Nephron (organoid): Measurements from ENCODE around the gene SPTBN4.

ENCODE experiments used
- H3K27ac Mint-ChIP-seq, 3 experiments: 2 replicates each; pipeline ENCODE4 v1.8.0; 2020; ENCODE audit warnings: mixed read lengths in 3 of 3, mild to moderate bottlenecking in 2 of 3, moderate library complexity in 1 of 3
- H3K27me3 Mint-ChIP-seq: 2 replicates; pipeline ENCODE4 v1.8.0; 2021; ENCODE audit warnings: low read depth, mild to moderate bottlenecking, moderate library complexity, mixed read lengths
- H3K36me3 Mint-ChIP-seq: 2 replicates; pipeline ENCODE4 v1.8.0; 2020; ENCODE audit warnings: low read depth, mixed read lengths
- H3K4me1 Mint-ChIP-seq: 2 replicates; pipeline ENCODE4 v1.8.0; 2020; ENCODE audit warnings: mixed read lengths
- H3K4me3 Mint-ChIP-seq, 3 experiments: 2 replicates each; pipeline ENCODE4 v1.8.0; 2020; ENCODE audit warnings: mild to moderate bottlenecking in 3 of 3, mixed read lengths in 3 of 3, moderate library complexity in 2 of 3
- H3K9me3 Mint-ChIP-seq: 2 replicates; pipeline ENCODE4 v1.8.0; 2020; ENCODE audit warnings: mixed read lengths
- TF ChIP-seq, protein P1 (sequence below), 3 experiments: fragments of 200-600 bp; sonication (generic); IDR thresholded peaks; one replicate each; pipeline ENCODE4 v1.5.0; 2021; ENCODE audit warnings: antibody characterized with exemption in 3 of 3; ENCODE audit not compliant: unreplicated experiment in 3 of 3

SPTBN4 gene

DNA sequence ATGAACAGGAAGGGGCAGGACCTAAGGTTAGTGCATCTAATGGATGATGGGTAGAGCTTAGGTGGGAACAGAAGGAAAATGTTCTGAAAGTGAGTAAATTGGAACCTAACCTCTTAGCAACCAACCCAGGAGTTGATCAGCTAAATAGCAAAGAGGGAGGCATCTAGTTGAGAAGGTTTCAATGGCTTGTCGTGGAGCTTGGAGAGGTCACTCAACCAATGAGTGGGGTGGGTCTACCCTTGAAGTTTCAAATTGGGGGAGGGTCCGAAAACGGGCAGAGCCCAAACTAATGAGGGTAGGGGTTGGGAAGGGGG, 104.2 kb downstream of the SPTBN4 start:
- TF ChIP-seq, protein P1, sequence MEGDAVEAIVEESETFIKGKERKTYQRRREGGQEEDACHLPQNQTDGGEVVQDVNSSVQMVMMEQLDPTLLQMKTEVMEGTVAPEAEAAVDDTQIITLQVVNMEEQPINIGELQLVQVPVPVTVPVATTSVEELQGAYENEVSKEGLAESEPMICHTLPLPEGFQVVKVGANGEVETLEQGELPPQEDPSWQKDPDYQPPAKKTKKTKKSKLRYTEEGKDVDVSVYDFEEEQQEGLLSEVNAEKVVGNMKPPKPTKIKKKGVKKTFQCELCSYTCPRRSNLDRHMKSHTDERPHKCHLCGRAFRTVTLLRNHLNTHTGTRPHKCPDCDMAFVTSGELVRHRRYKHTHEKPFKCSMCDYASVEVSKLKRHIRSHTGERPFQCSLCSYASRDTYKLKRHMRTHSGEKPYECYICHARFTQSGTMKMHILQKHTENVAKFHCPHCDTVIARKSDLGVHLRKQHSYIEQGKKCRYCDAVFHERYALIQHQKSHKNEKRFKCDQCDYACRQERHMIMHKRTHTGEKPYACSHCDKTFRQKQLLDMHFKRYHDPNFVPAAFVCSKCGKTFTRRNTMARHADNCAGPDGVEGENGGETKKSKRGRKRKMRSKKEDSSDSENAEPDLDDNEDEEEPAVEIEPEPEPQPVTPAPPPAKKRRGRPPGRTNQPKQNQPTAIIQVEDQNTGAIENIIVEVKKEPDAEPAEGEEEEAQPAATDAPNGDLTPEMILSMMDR (IDR thresholded peaks at IDR 0.05; ENCODE audit: unreplicated experiment in 3 of 3) = no peak
- Mint-ChIP-seq H3K4me1 (peaks cover 15% of the 10 kb centered on the region), H3K27ac (peak overlapping the region; percentile 20 to 84 (median 43)), H3K27me3 (peaks cover 44% of the 10 kb centered on the region), H3K36me3 (no peaks in the 10 kb centered on the region), H3K4me3 (peak overlapping the region; percentile 45 to 62 (median 52)), H3K9me3 (no peaks in the 10 kb centered on the region)

DNA sequence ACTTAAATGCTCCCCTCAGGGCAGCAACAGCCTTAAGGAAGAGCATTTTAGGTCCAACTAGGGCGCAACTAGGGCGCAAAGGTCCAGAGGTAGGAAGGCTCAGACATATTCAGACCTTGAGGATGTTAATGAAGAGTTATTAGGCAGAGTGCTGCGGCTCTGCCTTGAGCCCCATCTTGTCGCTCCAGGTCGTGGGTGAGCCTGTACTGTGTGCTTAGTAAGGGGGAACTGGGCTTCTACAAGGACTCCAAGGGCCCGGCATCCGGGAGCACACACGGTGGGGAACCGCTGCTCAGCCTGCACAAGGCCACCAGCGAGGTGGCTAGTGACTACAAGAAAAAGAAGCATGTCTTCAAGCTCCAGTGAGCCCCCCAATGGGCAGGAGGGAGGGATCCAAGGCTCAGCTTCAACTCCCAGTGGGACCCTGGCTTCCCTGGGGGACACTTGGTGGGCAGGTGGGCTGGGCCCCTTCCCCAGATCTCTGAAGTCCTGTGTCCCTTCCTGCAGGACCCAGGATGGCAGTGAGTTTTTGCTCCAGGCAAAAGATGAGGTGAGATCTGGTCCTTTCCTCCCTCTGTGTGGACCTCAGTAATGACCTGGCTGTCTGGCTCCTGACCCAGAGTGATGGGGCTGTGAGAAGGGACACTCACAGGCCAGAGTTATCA, 105.2 kb downstream of the SPTBN4 start:
- H3K27me3 Mint-ChIP-seq = peaks cover 34% of the 10 kb centered on the region
- H3K4me3 Mint-ChIP-seq = no peak overlapping the region
- no peaks in the 10 kb centered on the region for H3K9me3 Mint-ChIP-seq
- no peaks in the 10 kb centered on the region for H3K36me3 Mint-ChIP-seq
- peak overlapping the region in 1 of 3 experiments; percentile 43 for H3K27ac Mint-ChIP-seq
- TF ChIP-seq, protein P1 (IDR thresholded peaks at IDR 0.05; ENCODE audit: unreplicated experiment in 3 of 3) = no peak
- peaks cover 15% of the 10 kb centered on the region for H3K4me1 Mint-ChIP-seq

DNA sequence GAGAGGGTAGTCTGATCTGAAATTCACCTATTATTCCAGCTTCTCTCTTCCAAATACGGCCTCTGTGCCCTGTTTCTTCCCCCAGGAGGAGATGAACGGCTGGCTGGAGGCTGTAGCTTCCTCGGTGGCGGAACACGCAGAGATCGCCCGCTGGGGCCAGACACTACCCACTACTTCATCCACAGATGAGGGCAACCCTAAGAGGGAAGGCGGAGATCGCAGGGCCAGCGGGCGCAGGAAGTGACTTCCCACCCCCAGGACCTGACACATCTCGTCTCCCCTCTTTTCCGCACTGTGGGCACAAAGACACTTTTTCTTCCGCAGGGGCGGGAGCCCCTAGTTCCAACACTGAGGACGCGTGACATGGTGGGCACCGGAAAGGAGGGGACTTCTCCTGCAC, 108.5 kb downstream of the SPTBN4 start:
- peak overlapping the region in 1 of 3 experiments; percentile 74 for H3K27ac Mint-ChIP-seq
- peaks cover 4% of the 10 kb centered on the region for H3K36me3 Mint-ChIP-seq
- H3K27me3 Mint-ChIP-seq = peaks cover 3% of the 10 kb centered on the region
- TF ChIP-seq, protein P1 (IDR thresholded peaks at IDR 0.05; ENCODE audit: unreplicated experiment in 3 of 3) = no peak
- peaks cover 13% of the 10 kb centered on the region for H3K4me1 Mint-ChIP-seq
- no peaks in the 10 kb centered on the region for H3K9me3 Mint-ChIP-seq
- H3K4me3 Mint-ChIP-seq = peak overlapping the region; percentile 50 to 77 (median 65)

DNA sequence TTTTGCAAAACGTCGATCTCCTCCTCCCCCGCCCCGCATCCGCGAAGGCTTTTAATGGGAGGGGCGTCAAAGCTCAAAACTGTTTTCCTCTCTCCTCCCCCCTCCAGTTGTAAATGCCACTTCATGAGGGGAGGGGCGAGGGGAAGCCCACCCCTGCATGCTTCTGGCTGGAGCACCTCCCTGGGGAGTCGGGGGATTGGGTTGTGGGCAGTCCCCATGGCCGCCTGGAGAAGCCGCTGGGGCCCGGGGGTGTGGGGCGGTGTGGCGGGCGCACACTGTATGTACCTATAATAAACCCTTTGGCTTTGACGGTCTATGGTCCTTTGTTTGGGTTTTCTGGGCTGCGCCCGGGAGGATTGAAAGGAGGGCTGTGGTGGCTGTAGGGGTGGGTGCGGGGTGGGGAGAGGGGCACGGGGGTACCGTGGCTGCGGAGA, 109.4 kb downstream of the SPTBN4 start:
- Mint-ChIP-seq H3K27ac (peak overlapping the region in 2 of 3 experiments; percentile 50 to 87), H3K4me3 (peak overlapping the region; percentile 85 to 90 (median 89)), H3K9me3 (no peaks in the 10 kb centered on the region), H3K27me3 (peaks cover 3% of the 10 kb centered on the region), H3K4me1 (peaks cover 9% of the 10 kb centered on the region), H3K36me3 (peaks cover 9% of the 10 kb centered on the region)
- TF ChIP-seq, protein P1 (IDR thresholded peaks at IDR 0.05; ENCODE audit: unreplicated experiment in 3 of 3) = no peak

DNA sequence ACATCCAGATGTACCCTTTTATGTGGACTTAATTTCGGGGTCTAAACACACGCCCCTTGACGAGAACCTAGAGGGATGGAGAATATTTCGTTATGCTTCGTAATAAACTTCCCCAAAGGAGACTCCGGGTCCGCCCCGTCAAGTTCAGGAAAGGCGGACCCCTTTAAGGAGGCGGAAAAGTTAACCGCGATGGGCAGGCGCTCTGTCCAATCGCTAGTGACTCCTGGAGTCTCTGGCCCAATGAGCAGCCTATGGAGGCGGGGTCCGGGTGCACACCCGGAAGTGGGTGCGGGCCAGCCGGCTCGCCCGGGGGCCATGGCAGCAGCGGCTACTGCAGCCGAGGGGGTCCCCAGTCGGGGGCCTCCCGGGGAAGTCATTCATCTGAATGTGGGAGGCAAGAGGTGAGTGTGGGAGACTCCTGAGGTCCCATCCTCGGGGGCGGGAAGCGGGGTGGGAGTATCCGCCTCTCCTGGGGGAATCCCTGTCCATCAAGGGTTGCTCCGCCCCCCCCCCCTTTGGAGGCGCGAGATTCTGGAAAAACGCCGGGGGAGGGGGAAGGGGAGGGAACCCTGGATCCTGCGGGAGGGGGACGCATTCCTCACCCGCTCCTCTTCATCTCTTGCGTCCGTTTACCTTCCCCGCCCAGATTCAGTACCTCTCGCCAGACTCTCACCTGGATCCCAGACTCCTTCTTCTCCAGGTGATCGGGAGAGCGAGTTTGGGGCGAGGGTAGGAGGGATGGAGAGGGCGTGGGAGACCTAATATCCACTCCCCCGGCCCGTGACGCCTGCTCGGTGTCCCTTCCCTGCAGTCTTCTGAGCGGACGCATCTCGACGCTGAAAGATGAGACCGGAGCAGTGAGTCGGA, 110.0 kb downstream of the SPTBN4 start, which contains the start of gene SHKBP1:
SHKBP1 (plus strand) TSS at position 289 of the 867 bp plus-strand sequence; CDS start at position 316, 27 bp downstream.
- Mint-ChIP-seq H3K9me3 (no peaks in the 10 kb centered on the region), H3K4me3 (peak within 1 kb of the TSS; percentile 85 to 90 (median 89)), H3K27me3 (peaks cover 3% of the 10 kb centered on the region), H3K27ac (peak within 1 kb of the TSS in 2 of 3 experiments; percentile 50 to 87), H3K4me1 (peaks cover 9% of the 10 kb centered on the region), H3K36me3 (peaks cover 14% of the 10 kb centered on the region)
- TF ChIP-seq, protein P1 (IDR thresholded peaks at IDR 0.05; ENCODE audit: unreplicated experiment in 3 of 3) = no peak
